HG03097 (cell line): Measurements from ENCODE around the gene RRBP1.

Source experiments
- ATAC-seq: cut with Tn5 transposase; IDR thresholded peaks from one replicate; pipeline ENCODE4 v1.9.1; 2021; ENCODE audit not compliant: unreplicated experiment, low FRiP score

RRBP1 gene

DNA sequence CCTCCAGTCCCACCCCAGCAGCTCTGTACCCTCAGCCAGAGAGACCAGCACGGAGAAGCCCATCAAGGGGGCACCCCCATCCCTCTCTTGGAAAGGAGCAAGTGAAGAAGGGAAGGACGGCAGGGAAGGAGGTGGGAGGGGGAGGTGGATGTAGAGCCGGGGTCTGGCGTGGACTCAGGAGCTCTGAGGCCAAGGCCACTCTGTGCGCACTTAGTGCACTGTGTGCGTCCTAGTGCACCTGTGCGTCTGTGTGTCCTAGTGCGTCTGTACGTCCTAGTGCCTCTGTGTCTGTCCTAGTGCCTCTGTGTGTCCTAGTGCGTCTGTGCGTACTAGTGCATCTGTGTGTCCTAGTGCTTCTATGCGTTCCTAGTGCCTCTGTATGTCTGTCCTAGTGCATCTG lies 58.0 kb downstream of the RRBP1 start:
- ATAC-seq: no peak

GRCh38 chr20:17622851-17623508 lies 59.1 kb downstream of the RRBP1 start:
- no peak for ATAC-seq

DNA sequence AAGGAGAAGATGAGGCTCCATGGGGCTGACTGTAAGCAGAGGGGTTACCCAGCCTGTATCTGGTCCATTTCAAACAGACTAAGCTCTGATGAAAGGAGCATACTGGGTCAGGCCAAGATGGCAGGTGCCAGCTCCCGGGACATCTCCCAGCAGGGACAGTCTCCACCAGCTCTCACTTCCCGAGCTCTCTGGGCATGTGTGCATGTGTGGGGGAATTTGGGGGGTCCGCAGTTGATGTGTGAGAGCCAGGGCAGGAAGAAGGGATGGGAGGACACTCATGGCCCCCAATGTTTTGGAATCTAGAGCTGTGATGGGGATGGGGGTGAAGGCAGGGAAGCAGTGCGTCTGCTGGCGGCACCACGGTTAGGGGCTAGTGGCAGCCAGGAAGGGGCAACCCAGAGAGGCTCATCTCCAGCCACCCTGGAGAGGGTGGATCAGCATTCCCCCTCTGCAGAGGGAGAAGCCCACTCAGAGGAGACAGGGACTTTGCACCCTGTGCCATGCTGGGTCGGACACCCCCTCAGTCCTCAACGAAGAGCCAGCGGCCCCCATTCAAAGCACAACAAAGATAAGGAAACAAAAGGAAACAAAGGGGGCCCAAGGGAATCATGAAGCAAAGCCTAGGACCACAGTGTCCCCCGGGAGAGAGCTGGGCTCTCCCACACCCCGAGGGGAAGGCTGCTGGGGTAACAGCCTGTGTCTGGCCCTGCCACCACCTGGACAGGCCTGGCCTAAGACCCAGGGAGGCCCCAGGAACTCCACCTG lies 59.8 kb downstream of the RRBP1 start:
- ATAC-seq: no peak

DNA sequence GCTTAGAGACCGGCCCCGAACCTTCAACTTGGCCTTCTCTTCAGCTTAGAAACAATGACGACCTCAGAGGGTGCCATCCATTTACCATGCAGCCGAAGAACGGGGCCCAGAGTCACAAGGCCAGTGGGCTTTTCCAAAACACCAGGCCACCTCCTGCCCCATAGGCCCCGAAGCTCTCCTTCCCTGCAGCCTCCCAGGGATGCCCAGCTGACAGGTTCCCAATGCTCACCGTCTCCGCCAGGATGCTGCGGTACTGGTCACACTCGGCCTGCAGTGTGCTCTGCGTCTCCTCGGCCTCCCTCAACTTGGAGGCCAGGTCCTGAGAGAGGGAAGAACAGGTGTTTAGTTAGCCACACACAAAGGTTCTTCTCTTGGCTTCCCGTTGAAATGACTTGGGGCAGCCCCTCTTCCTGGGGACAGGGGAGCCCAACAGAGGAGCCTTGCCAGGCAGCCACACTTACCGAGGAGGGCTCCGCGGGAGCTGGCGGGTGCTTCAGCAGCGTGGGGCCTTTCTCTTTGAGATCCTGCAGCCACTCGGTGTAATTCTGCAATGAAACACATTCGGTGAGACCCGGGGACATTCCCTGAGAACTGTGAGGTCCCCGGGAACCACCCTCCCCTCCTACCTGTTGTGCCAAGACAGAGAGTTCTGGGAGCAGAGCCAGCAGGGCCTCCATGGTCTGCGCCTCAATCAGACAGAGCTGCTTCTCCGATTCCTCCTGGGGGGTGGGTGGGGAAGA lies 60.6 kb downstream of the RRBP1 start:
- ATAC-seq: no peak

GRCh38 chr20:17620371-17621228 lies 61.4 kb downstream of the RRBP1 start:
- no peak for ATAC-seq

DNA sequence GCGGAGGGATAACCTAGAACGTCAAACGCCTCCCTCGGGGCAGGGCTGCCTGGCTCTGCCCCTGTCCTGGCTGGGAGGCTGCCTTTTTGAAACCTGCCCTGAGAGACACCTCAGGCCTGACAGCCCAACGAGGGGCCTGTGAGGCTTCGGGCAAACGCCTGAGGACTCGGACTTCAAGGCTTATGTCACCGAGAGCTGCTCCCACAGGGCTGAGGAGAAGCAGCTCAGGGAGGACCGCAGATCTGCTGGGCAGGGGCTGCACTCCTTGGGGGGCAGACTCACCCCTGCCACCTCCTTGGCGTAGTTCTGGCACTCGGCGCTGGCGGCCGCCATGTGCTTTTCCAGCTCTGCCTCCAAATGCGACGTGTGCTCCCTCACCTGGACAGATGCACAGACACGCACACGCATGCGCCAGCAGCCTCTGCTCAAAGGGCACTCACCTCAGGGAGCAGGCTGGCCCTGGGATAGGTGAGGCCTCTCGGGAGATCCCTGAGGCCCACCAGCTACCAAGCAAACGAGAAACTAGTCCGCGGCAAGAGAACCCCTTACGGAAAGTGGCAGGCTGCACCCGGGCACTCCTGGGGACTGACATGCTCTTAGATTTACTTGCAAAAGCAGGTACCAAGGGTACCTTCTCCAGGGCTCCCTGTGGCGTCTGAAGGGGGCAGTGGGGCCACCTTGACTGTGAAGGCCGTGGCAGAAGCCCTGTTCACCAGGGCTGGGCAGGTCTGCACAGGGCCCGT lies 62.5 kb downstream of the RRBP1 start:
- ATAC-seq: no peak

- no peak for ATAC-seq
These were observed 63.4 kb downstream of the RRBP1 start for GRCh38 chr20:17618673-17619013.

DNA sequence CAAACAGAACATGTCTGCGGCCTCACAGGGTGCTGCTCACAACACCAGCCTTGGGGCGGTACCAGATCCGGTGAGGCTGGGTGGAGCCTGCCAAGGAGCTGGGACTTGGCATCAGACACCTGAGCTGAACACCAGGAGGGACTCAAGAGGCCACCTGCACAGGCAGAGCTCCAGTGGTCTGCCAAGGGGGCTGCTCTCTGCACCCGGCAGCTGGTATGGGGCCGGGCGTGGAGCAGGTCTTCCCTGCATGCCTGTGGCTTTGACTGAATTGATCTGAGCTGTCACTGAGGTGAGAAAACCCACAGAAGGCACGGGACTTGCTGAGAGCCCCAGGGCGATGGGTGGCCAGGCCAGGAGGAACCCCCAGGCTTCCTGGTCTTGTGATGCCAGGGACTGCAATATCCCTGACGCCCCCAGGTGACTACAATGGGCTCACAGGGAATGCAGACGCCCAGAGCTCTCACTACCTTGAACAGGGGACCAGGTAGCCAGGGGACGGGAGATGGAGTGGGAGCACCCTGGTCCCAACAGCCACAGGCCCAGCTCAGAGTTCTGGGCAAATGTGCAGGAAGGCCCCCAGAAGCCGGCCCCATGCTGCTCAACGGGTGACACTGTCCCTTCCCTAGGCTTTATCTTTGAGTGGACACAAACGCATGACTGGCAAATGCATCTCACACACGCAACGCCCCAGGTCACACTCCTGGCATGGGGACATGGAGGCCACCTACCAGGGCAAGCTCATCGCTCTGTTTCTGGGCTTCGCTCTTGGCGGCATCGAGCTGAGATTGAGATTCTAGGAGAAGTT lies 64.0 kb downstream of the RRBP1 start:
- ATAC-seq: no peak

GRCh38 chr20:17617212-17617867 lies 64.7 kb downstream of the RRBP1 start:
- no peak for ATAC-seq

GRCh38 chr20:17616480-17617211 lies 65.4 kb downstream of the RRBP1 start:
- ATAC-seq: no peak

GRCh38 chr20:17615645-17616479 lies 66.2 kb downstream of the RRBP1 start:
- ATAC-seq: no peak

DNA sequence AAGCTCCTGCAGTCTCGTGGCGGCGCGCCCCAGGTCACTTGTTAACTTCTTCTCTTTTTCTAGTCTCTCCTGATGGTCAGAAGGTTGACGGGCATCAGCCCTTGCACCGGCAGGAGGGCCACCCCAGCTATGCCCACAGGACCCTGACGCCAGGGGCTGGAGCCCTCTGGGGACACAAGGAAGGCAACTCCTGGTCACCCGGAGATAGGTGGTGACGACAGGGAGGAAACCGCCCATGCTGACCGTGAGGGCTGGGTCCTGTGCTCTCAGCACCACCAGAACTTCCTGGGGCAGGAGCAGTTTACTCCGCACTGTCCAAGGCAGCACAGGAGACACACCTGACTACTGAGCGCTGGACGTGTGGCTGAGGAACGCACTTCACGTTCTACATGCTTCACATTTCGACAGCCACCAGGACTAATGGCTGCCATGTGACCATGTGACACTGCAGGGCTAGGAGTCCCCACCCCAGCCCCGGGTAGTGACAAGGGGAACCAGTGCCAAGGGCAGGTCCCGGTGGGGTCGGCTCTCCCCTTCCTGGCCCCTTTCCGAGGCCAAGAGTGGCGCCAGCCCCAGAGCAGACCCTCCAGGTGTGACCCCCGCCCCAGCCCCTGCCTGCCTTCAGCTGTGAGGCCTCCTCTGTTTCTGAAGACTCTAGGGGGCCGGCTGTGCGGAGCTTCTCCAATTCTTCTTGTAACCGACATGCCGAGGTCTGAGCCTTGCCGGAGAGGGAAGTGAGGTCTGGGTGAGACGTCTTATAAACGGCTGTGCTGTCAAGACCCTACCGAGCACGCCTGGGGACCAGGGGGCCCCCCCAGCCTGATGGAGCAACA lies 67.0 kb downstream of the RRBP1 start:
- no peak for ATAC-seq

- ATAC-seq: no peak
These were observed 67.7 kb downstream of the RRBP1 start for GRCh38 chr20:17614176-17614811.

DNA sequence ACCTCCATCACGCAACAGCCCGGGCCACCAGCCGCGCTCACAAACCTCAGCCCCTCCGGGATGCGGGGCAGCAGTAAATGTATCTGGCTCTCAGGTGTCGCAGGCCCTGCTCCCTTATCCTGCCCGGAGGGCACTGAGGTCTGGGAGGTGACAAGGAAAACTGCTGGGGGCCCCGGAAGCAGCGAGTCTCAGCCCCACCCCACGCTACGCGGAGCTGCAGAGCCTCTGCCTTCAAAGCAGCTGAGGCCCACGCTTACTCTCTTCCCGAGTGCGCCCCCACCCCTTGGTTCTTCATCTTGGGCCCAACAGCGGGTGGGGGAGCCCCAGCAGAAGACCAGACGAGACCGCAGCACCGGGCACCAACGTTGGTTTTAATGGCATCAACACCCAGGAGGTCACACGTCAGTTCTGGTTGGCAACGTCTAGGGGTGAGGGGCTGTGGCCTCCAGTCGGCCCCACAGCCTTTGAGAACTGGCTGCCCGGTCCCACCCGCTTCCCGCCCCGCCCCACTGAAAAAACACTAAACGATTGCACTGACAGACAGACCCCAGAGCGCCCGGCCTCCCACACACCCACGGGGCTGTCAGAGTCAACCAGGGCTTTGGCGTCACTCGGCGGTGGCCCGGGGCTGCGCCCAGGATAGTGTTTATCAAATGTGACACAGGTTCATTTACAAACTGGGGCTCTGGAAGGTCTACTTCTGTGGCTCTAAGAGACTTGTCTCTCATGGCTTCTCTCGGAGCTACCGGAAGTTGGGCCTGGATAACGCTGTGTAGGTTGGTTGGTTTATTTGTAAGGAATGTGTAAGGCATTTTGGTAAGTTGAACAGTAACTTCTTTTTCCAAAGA lies 68.5 kb downstream of the RRBP1 start:
- no peak for ATAC-seq

DNA sequence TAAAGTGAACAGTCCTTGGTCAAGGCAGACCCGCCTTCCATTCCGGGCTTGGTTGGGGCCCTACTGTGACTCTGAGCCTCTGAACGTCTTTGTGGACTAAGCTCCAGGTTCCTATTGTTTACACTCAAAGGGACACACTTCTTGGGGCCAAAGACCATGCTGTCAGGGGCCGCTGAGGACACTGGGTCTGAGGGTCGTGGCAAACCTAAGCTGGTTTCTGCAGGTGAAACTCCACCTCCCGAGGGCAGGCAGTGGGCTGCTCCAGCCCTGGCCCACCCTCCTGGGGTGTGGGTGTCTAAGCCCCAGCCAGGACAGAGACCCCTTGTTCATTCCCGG lies 69.1 kb downstream of the RRBP1 start:
- no peak for ATAC-seq
